GM21381 (cell line): ENCODE results near the gene IRF8.
"Not testable (repeated sequence)": the region's sequence is repeated elsewhere in the genome, so short reads cannot be mapped to it uniquely, and the experiment has no call there.

ENCODE experiments used
- ATAC-seq: cut with Tn5 transposase; IDR thresholded peaks from one replicate; pipeline ENCODE4 v1.9.1; 2021; ENCODE audit warnings: mild to moderate bottlenecking, moderate library complexity; ENCODE audit not compliant: unreplicated experiment

IRF8 gene

GRCh38 chr16:85931596-85932402 is 32.8 kb downstream of the IRF8 start:
- no peak for ATAC-seq

GRCh38 chr16:85934210-85934609 is 35.2 kb downstream of the IRF8 start:
- ATAC-seq = no peak

- ATAC-seq = no peak
These were observed 36.5 kb downstream of the IRF8 start for GRCh38 chr16:85935391-85935973.

- peak; percentile 81 for ATAC-seq
These were observed 37.2 kb downstream of the IRF8 start for GRCh38 chr16:85935974-85936760.

GRCh38 chr16:85936816-85937215 is 37.9 kb downstream of the IRF8 start:
- peak; percentile 3 for ATAC-seq

- ATAC-seq = no peak
These were observed 41.3 kb downstream of the IRF8 start for GRCh38 chr16:85940214-85940613.

GRCh38 chr16:85941863-85942644 is 43.1 kb downstream of the IRF8 start:
- no peak for ATAC-seq

- ATAC-seq = not testable (repeated sequence)
These were observed 43.7 kb downstream of the IRF8 start for GRCh38 chr16:85942659-85943058.

- ATAC-seq = no peak
These were observed 44.7 kb downstream of the IRF8 start for GRCh38 chr16:85943711-85944110.

- no peak for ATAC-seq
These were observed 45.8 kb downstream of the IRF8 start for GRCh38 chr16:85944572-85945423.

- no peak for ATAC-seq
These were observed 46.4 kb downstream of the IRF8 start for GRCh38 chr16:85945424-85945751.

GRCh38 chr16:85946541-85947124 is 47.7 kb downstream of the IRF8 start:
- ATAC-seq = no peak

- peak; percentile 83 for ATAC-seq
These were observed 48.5 kb downstream of the IRF8 start for GRCh38 chr16:85947230-85948137.

- peak; percentile 36 for ATAC-seq
These were observed 49.2 kb downstream of the IRF8 start for GRCh38 chr16:85948138-85948509.

- no peak for ATAC-seq
These were observed 49.8 kb downstream of the IRF8 start for GRCh38 chr16:85948616-85949265.

GRCh38 chr16:85950136-85950918 is 51.4 kb downstream of the IRF8 start:
- no peak for ATAC-seq

- no peak for ATAC-seq
These were observed 53.2 kb downstream of the IRF8 start for GRCh38 chr16:85952197-85952596.

- ATAC-seq = no peak
These were observed 53.8 kb downstream of the IRF8 start for GRCh38 chr16:85952811-85953210.
